ENCODE data around the gene UBASH3A.

UBASH3A gene

DNA sequence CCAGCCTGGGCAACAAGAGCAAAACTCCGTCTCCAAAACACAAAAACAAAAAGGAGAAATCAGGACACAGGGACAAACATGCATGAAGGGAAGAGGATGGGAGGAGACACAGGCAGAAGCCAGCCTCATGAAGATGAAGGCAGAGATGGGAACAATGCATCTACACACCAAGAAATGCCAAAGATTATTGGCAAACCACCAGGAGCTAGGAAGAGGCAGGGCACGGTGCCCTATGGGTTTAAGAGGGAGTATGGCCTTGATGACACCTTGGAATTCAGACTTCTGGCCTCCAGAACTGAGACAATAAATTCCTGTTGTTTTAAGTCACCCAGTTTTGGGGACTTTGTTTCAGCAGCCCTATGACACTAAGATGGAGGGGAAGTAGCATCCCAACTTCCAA is 13.0 kb upstream of the UBASH3A start:
- TF ChIP-seq YY1 (IDR thresholded peaks at IDR 0.05; ENCODE audit: low read depth) (no peak), ZBTB7A (IDR thresholded peaks at IDR 0.05; ENCODE audit: low read depth) (no peak), EP300 (IDR thresholded peaks at IDR 0.05; ENCODE audit: borderline replicate concordance) (no peak), TCF12 (IDR thresholded peaks at IDR 0.05; ENCODE audit: low read depth) (no peak), FOXM1 (IDR thresholded peaks at IDR 0.05; ENCODE audit: borderline replicate concordance, low read depth) (no peak), EGR1 (IDR thresholded peaks at IDR 0.05) (no peak), TEAD4 (IDR thresholded peaks at IDR 0.05) (no peak), TAF1 (IDR thresholded peaks at IDR 0.05; ENCODE audit: low read depth) (no peak), NFIC (IDR thresholded peaks at IDR 0.05) (no peak), RAD21 (IDR thresholded peaks at IDR 0.05; ENCODE audit: low read depth) (no peak), CREB1 (IDR thresholded peaks at IDR 0.05; ENCODE audit: low read depth) (no peak), CEBPB (IDR thresholded peaks at IDR 0.05) (no peak)
- TF ChIP-seq, protein P1, sequence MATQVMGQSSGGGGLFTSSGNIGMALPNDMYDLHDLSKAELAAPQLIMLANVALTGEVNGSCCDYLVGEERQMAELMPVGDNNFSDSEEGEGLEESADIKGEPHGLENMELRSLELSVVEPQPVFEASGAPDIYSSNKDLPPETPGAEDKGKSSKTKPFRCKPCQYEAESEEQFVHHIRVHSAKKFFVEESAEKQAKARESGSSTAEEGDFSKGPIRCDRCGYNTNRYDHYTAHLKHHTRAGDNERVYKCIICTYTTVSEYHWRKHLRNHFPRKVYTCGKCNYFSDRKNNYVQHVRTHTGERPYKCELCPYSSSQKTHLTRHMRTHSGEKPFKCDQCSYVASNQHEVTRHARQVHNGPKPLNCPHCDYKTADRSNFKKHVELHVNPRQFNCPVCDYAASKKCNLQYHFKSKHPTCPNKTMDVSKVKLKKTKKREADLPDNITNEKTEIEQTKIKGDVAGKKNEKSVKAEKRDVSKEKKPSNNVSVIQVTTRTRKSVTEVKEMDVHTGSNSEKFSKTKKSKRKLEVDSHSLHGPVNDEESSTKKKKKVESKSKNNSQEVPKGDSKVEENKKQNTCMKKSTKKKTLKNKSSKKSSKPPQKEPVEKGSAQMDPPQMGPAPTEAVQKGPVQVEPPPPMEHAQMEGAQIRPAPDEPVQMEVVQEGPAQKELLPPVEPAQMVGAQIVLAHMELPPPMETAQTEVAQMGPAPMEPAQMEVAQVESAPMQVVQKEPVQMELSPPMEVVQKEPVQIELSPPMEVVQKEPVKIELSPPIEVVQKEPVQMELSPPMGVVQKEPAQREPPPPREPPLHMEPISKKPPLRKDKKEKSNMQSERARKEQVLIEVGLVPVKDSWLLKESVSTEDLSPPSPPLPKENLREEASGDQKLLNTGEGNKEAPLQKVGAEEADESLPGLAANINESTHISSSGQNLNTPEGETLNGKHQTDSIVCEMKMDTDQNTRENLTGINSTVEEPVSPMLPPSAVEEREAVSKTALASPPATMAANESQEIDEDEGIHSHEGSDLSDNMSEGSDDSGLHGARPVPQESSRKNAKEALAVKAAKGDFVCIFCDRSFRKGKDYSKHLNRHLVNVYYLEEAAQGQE (IDR thresholded peaks at IDR 0.05; ENCODE audit: low read depth), result no peak
- TF ChIP-seq, protein P2, sequence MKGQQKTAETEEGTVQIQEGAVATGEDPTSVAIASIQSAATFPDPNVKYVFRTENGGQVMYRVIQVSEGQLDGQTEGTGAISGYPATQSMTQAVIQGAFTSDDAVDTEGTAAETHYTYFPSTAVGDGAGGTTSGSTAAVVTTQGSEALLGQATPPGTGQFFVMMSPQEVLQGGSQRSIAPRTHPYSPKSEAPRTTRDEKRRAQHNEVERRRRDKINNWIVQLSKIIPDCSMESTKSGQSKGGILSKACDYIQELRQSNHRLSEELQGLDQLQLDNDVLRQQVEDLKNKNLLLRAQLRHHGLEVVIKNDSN (IDR thresholded peaks at IDR 0.05), result no peak
- TF ChIP-seq, protein P3, sequence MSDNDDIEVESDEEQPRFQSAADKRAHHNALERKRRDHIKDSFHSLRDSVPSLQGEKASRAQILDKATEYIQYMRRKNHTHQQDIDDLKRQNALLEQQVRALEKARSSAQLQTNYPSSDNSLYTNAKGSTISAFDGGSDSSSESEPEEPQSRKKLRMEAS (IDR thresholded peaks at IDR 0.05), result no peak

DNA sequence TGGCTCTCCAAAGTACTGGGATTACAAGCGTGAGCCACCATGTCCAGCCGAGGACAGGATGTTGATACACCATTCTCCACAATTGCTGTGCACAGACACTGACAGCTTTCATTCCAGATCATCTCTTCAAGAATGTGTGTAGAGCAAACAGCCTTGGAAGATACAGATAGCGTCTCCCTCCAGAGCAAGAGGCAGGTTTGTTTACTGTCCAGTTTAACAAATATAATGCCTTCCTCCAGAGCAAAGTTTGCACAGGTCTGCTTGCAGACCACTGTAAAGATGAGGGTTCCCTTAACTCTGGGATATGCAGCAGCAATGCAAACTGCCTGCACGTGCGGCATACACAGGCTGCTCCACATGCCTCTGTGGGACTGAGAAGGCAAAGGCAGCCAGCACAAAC is 12.4 kb upstream of the UBASH3A start:
- TF ChIP-seq, protein P2 (IDR thresholded peaks at IDR 0.05), result no peak
- TF ChIP-seq EGR1 (IDR thresholded peaks at IDR 0.05), result no peak
- TF ChIP-seq CEBPB (IDR thresholded peaks at IDR 0.05), result no peak

DNA sequence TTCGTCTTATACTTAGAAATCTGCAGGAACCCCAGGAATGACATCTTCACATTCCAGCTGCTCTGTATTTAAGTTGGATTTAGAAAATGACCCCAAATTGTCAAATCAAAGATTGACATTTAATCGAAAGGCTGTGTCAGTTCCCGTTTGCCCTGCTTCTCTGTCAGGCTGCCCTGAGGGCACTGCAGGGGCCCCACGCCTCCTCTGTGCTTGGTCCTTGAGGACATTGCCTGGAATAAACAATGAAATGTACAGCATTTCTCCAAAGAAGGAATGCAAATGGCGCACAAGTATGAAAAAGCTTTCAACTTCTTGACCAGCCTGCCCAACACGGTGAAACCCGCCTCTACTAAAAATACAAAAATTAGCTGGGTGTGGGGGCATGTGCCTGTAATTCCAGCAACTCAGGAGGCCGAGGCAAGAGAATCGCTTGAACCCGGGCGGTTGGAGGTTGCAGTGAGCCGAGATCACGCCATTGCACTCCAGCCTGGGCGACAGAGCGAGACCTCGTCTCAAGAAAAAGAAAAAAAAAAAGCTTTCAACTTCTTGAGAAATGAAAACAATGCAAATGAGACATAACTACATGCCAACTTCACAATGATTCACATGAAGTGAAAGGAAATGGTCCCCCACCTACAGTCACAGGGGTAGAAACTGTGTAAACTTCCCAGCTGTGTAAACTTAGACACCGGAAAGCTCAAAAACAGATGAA is 10.8 kb upstream of the UBASH3A start:
- no peak for TF ChIP-seq TCF12 (IDR thresholded peaks at IDR 0.05; ENCODE audit: low read depth)
- no peak for TF ChIP-seq ZBTB7A (IDR thresholded peaks at IDR 0.05; ENCODE audit: low read depth)
- no peak for TF ChIP-seq TAF1 (IDR thresholded peaks at IDR 0.05; ENCODE audit: low read depth)
- TF ChIP-seq, protein P1 (IDR thresholded peaks at IDR 0.05; ENCODE audit: low read depth), result no peak
- TF ChIP-seq NFIC (IDR thresholded peaks at IDR 0.05), result no peak
- no peak for TF ChIP-seq YY1 (IDR thresholded peaks at IDR 0.05; ENCODE audit: low read depth)
- TF ChIP-seq CREB1 (IDR thresholded peaks at IDR 0.05; ENCODE audit: low read depth), result no peak
- TF ChIP-seq, protein P3 (IDR thresholded peaks at IDR 0.05), result no peak
- TF ChIP-seq RAD21 (IDR thresholded peaks at IDR 0.05; ENCODE audit: low read depth), result no peak
- TF ChIP-seq FOXM1 (IDR thresholded peaks at IDR 0.05; ENCODE audit: borderline replicate concordance, low read depth), result no peak
- TF ChIP-seq EP300 (IDR thresholded peaks at IDR 0.05; ENCODE audit: borderline replicate concordance), result no peak
- TF ChIP-seq CEBPB (IDR thresholded peaks at IDR 0.05), result no peak
- no peak for TF ChIP-seq EGR1 (IDR thresholded peaks at IDR 0.05)
- TF ChIP-seq, protein P2 (IDR thresholded peaks at IDR 0.05), result no peak
- no peak for TF ChIP-seq TEAD4 (IDR thresholded peaks at IDR 0.05)

DNA sequence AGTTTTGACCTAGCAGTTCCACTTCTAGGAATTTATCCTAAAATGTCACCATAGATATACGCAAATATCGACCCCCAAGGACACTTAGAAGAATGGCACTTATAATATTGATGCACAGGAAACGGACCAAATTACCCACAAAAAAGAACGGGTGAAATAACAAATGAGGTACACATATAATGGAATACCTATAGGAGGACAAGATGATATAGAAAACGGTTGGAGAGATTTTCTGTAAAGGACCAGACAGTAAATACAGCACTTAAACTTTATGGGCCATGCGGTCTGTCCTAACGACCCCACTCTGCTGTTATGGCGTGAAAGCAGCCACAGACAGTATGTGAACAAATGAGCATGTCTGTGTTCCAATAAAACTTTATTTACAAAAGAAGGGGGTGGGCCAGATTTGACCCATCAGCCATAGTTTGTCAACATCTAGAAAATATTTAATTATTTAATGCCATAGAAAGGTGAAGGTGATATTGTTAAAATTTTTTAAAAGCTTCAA is 10.2 kb upstream of the UBASH3A start:
- TF ChIP-seq ZBTB7A (IDR thresholded peaks at IDR 0.05; ENCODE audit: low read depth) (no peak), CEBPB (IDR thresholded peaks at IDR 0.05) (no peak), EGR1 (IDR thresholded peaks at IDR 0.05) (no peak), TCF12 (IDR thresholded peaks at IDR 0.05; ENCODE audit: low read depth) (no peak), NFIC (IDR thresholded peaks at IDR 0.05) (no peak), EP300 (IDR thresholded peaks at IDR 0.05; ENCODE audit: borderline replicate concordance) (no peak), TEAD4 (IDR thresholded peaks at IDR 0.05) (no peak)
- TF ChIP-seq, protein P3 (IDR thresholded peaks at IDR 0.05), result no peak

DNA sequence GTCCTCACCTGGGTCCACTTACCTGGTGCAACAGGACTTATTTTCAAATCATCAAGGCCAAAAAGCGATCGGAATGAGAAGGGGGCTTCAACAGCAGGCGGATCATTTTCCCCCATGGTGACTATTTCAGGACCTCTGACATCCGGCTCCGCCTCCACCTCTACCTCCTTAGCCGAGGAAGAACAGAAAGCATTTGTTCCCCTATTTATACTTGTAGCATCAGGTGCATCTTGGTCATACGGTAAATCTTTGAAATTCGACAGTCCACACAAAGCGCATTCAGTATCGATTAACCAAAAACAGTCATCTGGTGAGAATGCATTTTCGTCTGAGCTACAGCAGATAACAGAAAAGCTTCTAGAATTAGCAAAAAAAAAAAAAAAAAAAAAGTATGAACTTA is 8.4 kb upstream of the UBASH3A start:
- TF ChIP-seq, protein P2 (IDR thresholded peaks at IDR 0.05), result no peak
- TF ChIP-seq TEAD4 (IDR thresholded peaks at IDR 0.05) (no peak), NFIC (IDR thresholded peaks at IDR 0.05) (no peak), EGR1 (IDR thresholded peaks at IDR 0.05) (no peak), YY1 (IDR thresholded peaks at IDR 0.05; ENCODE audit: low read depth) (no peak), RAD21 (IDR thresholded peaks at IDR 0.05; ENCODE audit: low read depth) (no peak), EP300 (IDR thresholded peaks at IDR 0.05; ENCODE audit: borderline replicate concordance) (no peak)
- TF ChIP-seq, protein P3 (IDR thresholded peaks at IDR 0.05), result no peak
